Coronary artery (tissue), 2 donors: ENCODE results near the gene PC.

Source experiments
- DNase-seq: peaks from one replicate; pipeline ENCODE4 v3.0.0-alpha.2; 2017; ENCODE audit warnings: low spot score
- H3K27ac ChIP-seq, 2 donors: fragments of 200-600 bp; sonication (generic); one replicate each; pipeline ENCODE4 v1.5.1; 2016 to 2019
- H3K4me3 ChIP-seq: fragments of 200-600 bp; sonication (generic); 2 replicates; pipeline ENCODE4 v1.5.1; 2016; ENCODE audit warnings: mild to moderate bottlenecking, moderate library complexity
- CTCF ChIP-seq: fragments of 200-600 bp; sonication (generic); IDR thresholded peaks from one replicate; pipeline ENCODE4 v1.5.1; 2019; ENCODE audit warnings: antibody characterized with exemption

The PC gene

GRCh38 chr11:66864172-66864901 is 93.8 kb downstream of the PC start:
- no peak overlapping the region for H3K4me3 ChIP-seq
- no peak overlapping the region for H3K27ac ChIP-seq
- TF ChIP-seq CTCF: no peak
- no peak for DNase-seq

GRCh38 chr11:66863428-66864125 is 94.6 kb downstream of the PC start:
- DNase-seq: no peak
- TF ChIP-seq CTCF: no peak
- Histone ChIP-seq H3K4me3 (no peak overlapping the region), H3K27ac (no peak overlapping the region)

- no peak for TF ChIP-seq CTCF
- DNase-seq: no peak
- Histone ChIP-seq H3K27ac (no peak overlapping the region), H3K4me3 (no peak overlapping the region)
Observed at GRCh38 chr11:66862559-66863037, 95.6 kb downstream of the PC start.

GRCh38 chr11:66861774-66862558 is 96.2 kb downstream of the PC start:
- DNase-seq: no peak
- TF ChIP-seq CTCF: no peak
- Histone ChIP-seq H3K27ac (no peak overlapping the region), H3K4me3 (no peak overlapping the region)

GRCh38 chr11:66861038-66861773 is 97.0 kb downstream of the PC start:
- Histone ChIP-seq H3K4me3 (no peak overlapping the region), H3K27ac (no peak overlapping the region)
- TF ChIP-seq CTCF: no peak
- no peak for DNase-seq

GRCh38 chr11:66860449-66860831 is 97.7 kb downstream of the PC start:
- no peak for TF ChIP-seq CTCF
- Histone ChIP-seq H3K4me3 (no peak overlapping the region), H3K27ac (no peak overlapping the region)
- DNase-seq: no peak
